Activated T-helper 1 cell treated with anti-CD3 and anti-CD28 coated beads, Interleukin-2, amount 50 U/mL, for 16 hours (primary cell): Measurements from ENCODE around the gene RPP25L.

Experiments
- DNase-seq, 2 donors: peaks; one replicate each; pipeline ENCODE4 v3.0.0-alpha.2; 2020; ENCODE audit warnings: low read depth in 1 of 2, low spot score in 1 of 2

Gene RPP25L

DNA sequence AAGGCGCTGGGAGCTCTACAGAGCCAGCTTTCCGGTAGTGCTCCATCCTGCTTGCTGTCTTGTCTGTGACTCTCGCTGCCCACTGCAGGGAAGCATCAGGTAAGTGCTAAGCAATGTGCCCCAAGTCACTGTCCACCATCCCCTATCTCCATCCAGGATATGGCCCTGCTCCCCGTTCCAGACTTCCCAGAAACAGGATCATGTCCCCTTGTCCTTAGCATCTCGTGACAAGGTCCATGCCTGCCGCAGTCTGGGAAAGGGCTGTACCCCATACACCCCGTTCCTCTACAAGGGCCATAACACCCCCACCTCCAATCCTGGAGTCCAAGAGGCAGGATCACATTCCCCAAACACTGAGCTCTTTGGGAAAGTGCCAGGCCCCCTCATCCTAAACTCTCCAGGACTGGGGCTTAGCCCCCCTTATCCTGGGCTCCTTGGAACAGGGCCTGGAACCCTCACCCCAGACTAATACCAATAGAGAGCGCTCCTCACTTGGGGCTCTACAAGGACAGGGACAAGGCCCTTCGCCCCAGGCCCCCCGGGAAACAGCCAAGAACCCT is 566 bp downstream of the RPP25L start:
- no peak for DNase-seq

DNA sequence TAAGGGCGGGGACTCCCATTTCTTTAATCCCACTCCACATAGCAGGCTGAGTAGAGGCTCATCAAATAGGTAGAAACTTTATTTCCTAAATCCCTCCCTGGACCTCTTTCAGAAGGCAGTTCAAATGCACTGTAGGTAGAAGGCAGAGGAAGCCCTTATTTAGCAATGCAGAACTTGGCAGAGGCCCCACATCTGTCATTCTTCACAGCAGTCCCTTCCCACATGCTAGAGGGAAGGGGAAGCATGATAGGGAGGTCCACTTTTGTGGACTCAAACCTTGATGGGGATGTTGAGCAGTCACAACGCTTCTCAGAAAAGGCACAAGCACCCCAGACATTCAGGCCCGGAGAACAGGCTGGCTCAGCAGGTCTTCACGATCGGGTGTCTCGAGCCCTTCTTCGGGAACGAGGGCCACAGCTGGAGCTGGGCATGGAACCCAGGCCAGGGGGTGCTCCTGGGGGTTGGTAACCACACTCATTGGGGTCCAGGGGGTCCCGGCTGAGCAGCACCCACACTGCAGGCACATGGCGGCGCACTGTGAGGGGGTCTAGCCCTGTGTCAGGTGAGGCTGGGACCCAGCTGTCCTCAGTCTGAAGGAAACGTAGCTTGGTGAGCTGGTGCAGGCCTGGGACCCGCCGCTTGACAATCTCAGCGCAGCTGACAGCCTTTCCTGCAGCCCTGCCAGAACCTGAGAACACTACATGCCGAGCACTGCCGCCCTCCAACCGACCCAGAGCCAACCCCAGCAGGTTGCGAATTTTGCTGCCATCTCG is 1.3 kb downstream of the RPP25L start:
- no peak for DNase-seq

GRCh38 chr9:34607331-34607730 is 4.6 kb downstream of the RPP25L start:
- DNase-seq = no peak

GRCh38 chr9:34606905-34607304 is 5.0 kb downstream of the RPP25L start:
- DNase-seq = no peak

DNA sequence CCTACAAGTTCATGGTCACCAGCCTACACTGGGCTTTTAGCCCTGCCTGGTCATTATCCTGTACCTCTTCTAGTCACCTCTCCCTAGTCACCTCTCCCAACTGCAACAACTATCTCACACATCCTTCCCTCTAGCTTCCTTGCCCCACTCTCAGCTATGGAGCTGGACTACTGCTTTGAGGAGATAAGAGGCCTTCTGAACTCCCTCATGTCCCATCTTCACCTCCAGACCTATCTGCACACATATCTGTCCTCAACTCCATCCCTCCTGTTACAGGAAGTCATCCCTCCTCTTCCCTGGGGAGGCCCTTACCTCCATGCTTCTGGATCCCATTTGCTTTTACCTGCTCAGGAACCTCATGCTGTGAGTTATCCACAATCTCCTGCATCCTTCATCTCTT is 5.7 kb downstream of the RPP25L start:
- DNase-seq = no peak

DNA sequence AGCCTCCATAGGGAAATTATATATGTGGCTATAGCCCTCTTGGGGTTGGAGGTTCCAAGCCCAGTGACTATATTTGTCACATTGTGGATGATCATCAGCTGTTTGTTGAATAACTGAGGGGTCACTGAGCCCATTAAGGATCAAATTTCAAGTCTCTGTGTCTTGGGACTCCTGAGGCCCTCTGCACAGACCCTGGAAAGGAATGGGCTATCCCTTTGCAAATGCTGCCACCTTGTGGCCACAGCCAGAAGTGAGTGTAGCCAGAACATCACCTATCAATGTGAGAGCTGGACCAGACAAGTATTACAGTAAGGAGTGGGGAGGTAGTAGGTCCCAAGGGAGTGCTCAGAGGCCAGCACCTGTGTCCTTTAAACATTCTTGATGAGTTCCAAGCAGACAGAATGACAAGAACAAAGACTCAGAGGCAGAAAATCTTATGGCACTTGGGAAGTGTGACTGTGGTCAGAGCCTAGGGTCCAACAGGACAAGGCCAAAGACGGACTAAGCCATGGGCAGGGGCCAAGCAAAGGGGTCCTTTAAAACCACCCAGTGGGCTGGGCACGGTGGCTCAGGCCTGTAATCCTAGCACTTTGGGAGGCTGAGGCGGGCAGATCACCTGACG is 8.2 kb downstream of the RPP25L start:
- peak; percentile 67 to 72 for DNase-seq

GRCh38 chr9:34601937-34602573 is 9.8 kb downstream of the RPP25L start:
- no peak for DNase-seq

GRCh38 chr9:34600908-34601307 is 11.0 kb downstream of the RPP25L start:
- no peak for DNase-seq

DNA sequence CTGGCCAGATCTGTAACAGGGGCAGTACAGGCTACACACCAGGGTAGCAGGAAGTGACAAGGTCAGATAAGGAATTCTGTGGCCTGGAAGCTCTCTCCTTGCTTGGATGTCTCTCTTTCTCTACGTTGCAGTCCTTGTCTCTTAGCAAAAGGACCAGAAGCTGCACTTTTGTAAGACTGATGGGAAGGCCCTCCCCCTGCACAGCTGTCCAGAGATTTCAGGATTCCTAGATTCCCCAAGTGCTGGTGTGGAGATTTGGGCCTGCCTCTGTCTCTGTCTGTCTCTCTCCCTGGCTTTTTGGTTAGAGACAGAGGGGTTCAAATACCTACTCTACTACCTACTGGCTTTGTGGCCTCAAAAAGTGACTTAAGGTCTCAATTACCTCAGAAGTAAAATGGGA is 12.4 kb downstream of the RPP25L start:
- no peak for DNase-seq

DNA sequence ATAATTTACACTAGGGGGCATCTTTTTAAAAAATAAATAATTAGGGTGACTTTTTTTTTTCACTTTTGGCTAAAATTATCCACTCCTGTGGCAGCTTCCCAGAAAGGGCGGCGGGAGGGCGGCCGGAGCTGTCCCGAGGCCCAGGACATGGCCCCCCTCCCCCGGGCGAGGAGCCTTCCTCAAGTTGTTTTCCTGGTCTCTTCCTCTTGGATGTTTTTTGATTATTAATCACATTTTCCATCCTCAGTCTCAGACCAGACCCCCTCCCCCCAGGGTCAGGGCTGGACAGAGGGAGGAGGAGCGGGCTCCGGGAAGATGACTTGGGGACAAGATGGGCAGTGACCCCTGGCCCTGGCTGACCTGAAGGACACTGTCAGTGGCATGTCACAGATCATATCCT is 17.7 kb downstream of the RPP25L start:
- no peak for DNase-seq

- no peak for DNase-seq
These were observed 18.8 kb downstream of the RPP25L start for GRCh38 chr9:34592895-34593601.

DNA sequence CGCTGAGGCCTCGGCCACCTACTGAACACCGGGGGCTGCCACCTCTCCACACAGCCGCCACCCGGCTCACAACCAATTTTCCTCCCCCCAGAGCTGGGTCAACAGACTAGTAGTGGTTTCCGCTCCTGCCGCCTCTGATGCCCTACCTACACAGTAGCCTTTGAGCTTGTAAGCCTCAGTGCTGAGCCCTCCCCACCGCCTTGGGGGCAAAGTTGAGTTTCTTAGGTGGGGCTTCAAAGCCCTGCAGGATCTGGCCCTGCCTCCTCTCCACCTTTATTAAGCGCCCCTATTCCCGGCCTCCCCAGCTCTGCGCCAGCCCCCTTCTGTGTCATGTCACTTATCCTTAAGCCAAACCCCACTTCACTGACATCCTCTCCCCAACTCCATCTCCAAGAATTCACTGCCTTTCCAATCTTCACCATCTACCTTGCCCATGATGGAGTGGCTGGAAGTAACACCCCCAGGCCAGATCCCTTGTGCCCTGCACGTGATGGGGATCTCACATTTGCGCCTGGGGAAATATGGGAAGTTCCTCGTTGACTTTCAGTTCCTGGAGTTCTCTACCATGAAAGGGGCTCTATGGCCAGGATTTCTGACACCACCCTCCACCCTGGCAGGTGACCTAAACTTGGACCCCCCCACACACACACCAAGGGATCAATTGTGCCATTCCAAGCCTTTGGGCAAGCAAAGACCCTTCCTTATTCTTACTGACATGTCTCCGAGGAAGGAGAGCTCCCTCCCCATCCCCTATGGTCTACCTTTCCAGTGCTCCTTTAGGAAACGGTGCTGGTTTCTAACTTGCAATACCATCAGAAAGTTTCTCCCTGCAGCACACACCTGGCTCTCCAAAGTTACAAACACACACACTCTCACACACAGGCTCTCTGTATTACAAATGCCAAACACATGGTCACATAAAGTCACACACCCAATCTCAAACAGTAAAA is 19.7 kb downstream of the RPP25L start:
- no peak for DNase-seq

GRCh38 chr9:34591248-34591916 is 20.5 kb downstream of the RPP25L start:
- peak; percentile 64 to 67 for DNase-seq

- DNase-seq = no peak
These were observed 21.3 kb downstream of the RPP25L start for GRCh38 chr9:34590381-34591247.

DNA sequence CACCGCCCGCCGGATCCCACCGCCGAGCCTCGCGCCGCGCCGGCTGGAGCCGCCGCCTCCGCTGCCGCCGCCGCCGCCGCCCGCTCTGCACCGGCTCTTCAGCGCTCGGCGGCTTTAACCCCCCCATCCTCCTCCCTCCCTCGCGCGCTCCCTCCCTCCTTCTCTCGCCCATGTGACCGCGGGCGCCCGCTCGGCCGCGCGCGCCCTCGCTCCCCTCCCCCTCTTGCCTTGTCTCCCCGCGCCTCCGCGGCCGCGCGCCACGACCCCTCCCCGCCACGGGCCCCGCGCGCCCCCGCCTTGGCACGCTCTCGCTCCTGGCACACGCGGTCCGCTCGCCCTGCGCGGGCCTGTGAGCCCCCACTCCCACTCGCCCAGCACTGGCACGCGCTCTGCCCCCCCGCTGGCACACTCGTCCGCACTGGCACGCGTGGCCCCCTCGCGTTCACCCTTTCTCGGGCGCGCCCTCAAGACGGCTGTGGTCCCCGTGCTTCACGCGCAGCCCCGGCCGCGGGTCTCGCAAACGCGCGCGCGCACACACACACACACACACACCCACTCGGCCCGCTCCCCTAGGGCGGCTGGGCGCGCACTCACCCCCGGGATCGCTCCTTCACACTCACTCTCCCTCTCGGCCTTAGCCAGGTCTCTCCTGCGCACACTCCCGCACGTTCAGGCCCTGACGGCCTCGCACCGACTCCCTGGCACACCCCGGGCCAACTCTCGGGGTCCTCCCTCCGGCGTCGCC is 22.1 kb downstream of the RPP25L start, which contains the start of gene CNTFR:
TSS of gene CNTFR (minus strand) at position 89 of the 745 bp plus-strand sequence. CDS start 20,743 bp downstream, outside the sequence.
- DNase-seq = no peak

GRCh38 chr9:34588671-34589635 is 22.9 kb downstream of the RPP25L start:
- no peak for DNase-seq

DNA sequence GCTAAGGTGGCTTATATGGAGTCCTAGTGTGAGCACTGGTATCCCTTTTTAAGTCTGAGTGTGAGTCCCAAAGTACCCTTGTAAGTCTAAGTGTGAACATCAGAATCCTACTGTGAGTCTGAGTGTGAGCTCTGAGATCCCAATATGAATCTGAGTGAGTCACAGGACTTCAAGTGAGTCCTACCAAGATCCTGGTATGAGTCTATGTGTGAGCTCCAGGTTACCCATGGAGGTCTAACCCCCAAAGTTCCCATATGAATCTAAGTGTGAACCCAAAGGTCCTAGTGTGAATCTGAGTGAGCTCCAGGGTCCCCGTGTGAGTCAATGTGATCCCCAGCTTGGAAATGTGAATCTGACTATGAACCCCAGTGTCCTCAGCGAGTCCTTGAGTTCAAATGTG is 24.6 kb downstream of the RPP25L start:
- DNase-seq = no peak
